Lower leg skin (tissue), 4 donors: ENCODE results near the gene TGFA. TPM values are rescaled to one million over a fixed set of nuclear protein-coding genes. Genes with fewer than 3 reads are reported as not detected.

Source experiments
- DNase-seq, 2 donors: peaks; one replicate each; pipeline ENCODE4 v3.0.0-alpha.2; 2019; ENCODE audit warnings: low spot score in 2 of 2
- H3K4me3 ChIP-seq: fragments of 200-600 bp; sonication (generic); 2 replicates; pipeline ENCODE4 v1.5.1; 2017; ENCODE audit warnings: mild to moderate bottlenecking, low read depth; ENCODE audit not compliant: poor library complexity, severe bottlenecking
- CTCF ChIP-seq, 3 donors: fragments of 450-650 bp; IDR thresholded peaks; one replicate each; pipeline ENCODE4 v1.5.1; 2016; ENCODE audit warnings: antibody characterized with exemption in 3 of 3, mild to moderate bottlenecking in 3 of 3, moderate library complexity in 2 of 3
- POLR2A ChIP-seq, 2 donors: fragments of 450-650 bp; IDR thresholded peaks; one replicate each; pipeline ENCODE4 v1.6.1; 2016 to 2017; ENCODE audit warnings: antibody characterized with exemption in 2 of 2, mild to moderate bottlenecking in 1 of 2, moderate library complexity in 1 of 2
- WGBS, 2 donors: methylation state at CpG; one replicate each; pipeline ENCODE4 v1.1.5; 2018; 5-methylcytosine and 5-hydroxymethylcytosine counted together
- intact Hi-C: fragments of 100-400 bp; cut with DNase I; formaldehyde crosslinking; loops from one replicate; pipeline ENCODE4 v1.15.0; 2023; ENCODE audit warnings: low total_unique reads
- total RNA-seq, 4 donors: library from RNA; depleted of rRNA; stranded (reverse); fragments of >200 nt; gene quantifications; one replicate each; pipeline ENCODE4 v1.1.0, GENCODE V29; 2016

The TGFA gene
- total RNA-seq, 4 donors from 2014 or later: 56.5 to 78.3 (median 65.0) TPM

GRCh38 chr2:70403267-70404053, 150.2 kb downstream of the TGFA start:
- no peak for DNase-seq
- WGBS, 2 donors: 76 to 81% methylated on average over 8 of the region's 8 CpGs
- TF ChIP-seq CTCF (IDR thresholded peaks at IDR 0.05) (no peak), POLR2A (IDR thresholded peaks at IDR 0.05) (no peak)
- no peak overlapping the region for H3K4me3 ChIP-seq
- intact Hi-C loops: no loop called here

DNA sequence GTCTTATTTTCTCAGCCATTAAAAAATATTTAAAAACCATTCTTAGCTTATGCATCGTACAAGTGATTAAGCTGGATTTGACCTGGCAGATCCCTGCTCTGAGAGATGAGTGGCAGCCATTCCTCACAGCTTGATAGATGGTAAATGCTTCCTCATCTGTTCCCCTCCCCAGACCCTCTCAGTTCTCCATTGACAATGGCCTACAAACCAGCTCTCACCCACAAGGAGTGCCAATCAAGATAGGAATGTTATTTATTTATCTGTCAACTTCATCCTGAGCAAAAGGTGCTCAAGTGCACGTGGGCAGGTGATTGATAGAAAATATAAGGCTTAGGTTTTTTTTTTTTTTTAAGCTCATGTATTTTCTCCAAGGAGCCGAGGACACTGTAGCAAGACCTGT, 153.1 kb downstream of the TGFA start:
- WGBS, 2 donors: 73 to 76% methylated on average over 3 of the region's 3 CpGs
- H3K4me3 ChIP-seq: no peak overlapping the region
- DNase-seq: no peak
- intact Hi-C loops: no loop called here
- TF ChIP-seq CTCF (IDR thresholded peaks at IDR 0.05) (no peak), POLR2A (IDR thresholded peaks at IDR 0.05) (no peak)

- TF ChIP-seq CTCF (IDR thresholded peaks at IDR 0.05): no peak
- TF ChIP-seq POLR2A (IDR thresholded peaks at IDR 0.05): no peak
- 45 to 53% methylated on average over 1 of the region's 1 CpG for WGBS, 2 donors
- no peak for DNase-seq
- intact Hi-C loops: no loop called here
- no peak overlapping the region for H3K4me3 ChIP-seq
Observed at GRCh38 chr2:70399046-70399445, 154.6 kb downstream of the TGFA start.

Other genes with a start within 250 kb of the TGFA start
- 1 to 10 TPM in 1 of 4 donors, under 1 TPM in 3; 0.17 to 1.2 (median 0.54) TPM for gene ADD2, start 214.4 kb upstream of the TGFA start, total RNA-seq
- gene FIGLA, start 236.8 kb upstream of the TGFA start, total RNA-seq: not detected